ENCODE results near the gene MTERF4. TPM values are rescaled to one million over a fixed set of nuclear protein-coding genes. Genes with fewer than 3 reads are reported as not detected.

The MTERF4 gene
- total RNA-seq, 1 donor from 2014 or later, result 43.7 TPM

DNA sequence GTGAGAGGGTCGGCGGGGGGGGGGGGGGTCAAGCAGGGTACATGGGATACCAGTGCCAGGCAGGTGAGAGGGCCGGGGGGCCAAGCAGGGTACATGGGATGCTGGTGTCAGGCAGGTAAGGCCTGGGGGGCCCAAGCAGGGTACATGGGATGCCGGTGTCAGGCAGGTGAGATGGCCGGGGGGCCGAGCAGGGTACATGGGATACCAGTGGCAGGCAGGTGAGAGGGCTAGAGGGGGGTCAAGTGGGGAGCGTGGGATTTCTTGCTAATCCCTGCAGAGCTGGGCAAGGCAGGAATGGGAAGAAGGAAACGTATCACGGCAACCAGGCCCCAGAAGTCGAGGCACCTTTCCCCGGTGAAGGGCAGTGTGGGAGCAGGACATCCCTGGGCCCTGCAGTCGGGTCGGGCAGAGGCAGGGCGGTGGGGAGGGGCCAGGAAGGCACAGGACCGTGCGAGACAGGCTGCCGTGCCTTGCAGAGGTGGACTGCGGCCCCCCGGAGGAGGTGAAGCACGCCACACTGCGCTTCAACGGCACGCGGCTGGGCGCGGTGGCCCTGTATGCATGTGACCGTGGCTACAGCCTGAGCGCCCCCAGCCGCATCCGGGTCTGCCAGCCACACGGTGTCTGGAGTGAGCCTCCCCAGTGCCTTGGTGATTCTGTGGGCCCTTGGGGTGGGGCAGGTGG, 49.3 kb downstream of the MTERF4 start:
- Mint-ChIP-seq H3K4me1 (no peaks in the 10 kb centered on the region), H3K4me3 (no peak overlapping the region), H3K36me3 (ENCODE audit: low read depth) (no peaks in the 10 kb centered on the region), H3K9me3 (no peaks in the 10 kb centered on the region), H3K27ac (ENCODE audit: unreplicated experiment) (no peak overlapping the region), H3K27me3 (ENCODE audit: low read depth) (peaks cover 48% of the 10 kb centered on the region)
- no peak for DNase-seq (ENCODE audit: low read depth, low spot score)
- TF ChIP-seq, protein P1, sequence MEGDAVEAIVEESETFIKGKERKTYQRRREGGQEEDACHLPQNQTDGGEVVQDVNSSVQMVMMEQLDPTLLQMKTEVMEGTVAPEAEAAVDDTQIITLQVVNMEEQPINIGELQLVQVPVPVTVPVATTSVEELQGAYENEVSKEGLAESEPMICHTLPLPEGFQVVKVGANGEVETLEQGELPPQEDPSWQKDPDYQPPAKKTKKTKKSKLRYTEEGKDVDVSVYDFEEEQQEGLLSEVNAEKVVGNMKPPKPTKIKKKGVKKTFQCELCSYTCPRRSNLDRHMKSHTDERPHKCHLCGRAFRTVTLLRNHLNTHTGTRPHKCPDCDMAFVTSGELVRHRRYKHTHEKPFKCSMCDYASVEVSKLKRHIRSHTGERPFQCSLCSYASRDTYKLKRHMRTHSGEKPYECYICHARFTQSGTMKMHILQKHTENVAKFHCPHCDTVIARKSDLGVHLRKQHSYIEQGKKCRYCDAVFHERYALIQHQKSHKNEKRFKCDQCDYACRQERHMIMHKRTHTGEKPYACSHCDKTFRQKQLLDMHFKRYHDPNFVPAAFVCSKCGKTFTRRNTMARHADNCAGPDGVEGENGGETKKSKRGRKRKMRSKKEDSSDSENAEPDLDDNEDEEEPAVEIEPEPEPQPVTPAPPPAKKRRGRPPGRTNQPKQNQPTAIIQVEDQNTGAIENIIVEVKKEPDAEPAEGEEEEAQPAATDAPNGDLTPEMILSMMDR (conservative IDR thresholded peaks at IDR 0.05), result no peak

DNA sequence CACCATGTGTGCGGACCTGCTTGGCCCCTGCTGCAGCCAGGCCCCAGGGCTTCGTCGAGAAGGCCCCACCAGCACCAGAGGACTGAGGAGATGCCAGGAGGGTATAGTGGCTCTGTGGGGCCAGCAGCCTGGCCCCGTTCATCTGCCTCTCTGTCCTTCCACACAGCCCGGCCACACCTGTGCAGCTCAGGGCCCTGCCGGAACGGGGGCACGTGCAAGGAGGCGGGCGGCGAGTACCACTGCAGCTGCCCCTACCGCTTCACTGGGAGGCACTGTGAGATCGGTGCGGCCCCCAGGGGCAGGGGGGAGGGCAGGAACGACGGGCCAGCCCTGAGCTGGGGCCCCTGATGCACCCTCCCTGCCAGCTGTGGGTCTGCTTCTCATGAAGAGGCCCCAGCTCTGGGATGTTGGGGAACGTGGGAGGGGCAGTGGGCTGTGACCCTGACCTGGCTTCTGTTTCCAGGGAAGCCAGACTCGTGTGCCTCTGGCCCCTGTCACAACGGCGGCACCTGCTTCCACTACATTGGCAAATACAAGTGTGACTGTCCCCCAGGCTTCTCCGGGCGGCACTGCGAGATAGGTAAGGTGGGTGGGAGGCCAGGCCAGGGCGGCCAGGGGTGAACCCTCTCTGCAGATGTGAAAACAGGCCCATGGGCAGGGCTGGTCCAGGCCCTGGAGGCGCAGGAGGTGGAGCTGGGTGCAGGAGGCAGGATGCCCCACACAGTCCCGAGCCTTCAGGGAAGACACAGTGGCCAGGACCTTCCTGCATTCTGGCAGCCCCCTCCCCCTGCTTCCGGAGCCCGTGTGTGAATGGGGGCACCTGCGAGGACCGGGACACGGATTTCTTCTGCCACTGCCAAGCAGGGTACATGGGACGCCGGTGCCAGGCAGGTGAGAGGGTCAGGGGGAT, 50.3 kb downstream of the MTERF4 start:
- peaks cover 55% of the 10 kb centered on the region for H3K27me3 Mint-ChIP-seq (ENCODE audit: low read depth)
- H3K9me3 Mint-ChIP-seq, result no peaks in the 10 kb centered on the region
- H3K4me3 Mint-ChIP-seq, result no peak overlapping the region
- no peaks in the 10 kb centered on the region for H3K36me3 Mint-ChIP-seq (ENCODE audit: low read depth)
- no peak for DNase-seq (ENCODE audit: low read depth, low spot score)
- no peaks in the 10 kb centered on the region for H3K4me1 Mint-ChIP-seq
- no peak overlapping the region for H3K27ac Mint-ChIP-seq (ENCODE audit: unreplicated experiment)
- TF ChIP-seq, protein P1 (conservative IDR thresholded peaks at IDR 0.05), result no peak

DNA sequence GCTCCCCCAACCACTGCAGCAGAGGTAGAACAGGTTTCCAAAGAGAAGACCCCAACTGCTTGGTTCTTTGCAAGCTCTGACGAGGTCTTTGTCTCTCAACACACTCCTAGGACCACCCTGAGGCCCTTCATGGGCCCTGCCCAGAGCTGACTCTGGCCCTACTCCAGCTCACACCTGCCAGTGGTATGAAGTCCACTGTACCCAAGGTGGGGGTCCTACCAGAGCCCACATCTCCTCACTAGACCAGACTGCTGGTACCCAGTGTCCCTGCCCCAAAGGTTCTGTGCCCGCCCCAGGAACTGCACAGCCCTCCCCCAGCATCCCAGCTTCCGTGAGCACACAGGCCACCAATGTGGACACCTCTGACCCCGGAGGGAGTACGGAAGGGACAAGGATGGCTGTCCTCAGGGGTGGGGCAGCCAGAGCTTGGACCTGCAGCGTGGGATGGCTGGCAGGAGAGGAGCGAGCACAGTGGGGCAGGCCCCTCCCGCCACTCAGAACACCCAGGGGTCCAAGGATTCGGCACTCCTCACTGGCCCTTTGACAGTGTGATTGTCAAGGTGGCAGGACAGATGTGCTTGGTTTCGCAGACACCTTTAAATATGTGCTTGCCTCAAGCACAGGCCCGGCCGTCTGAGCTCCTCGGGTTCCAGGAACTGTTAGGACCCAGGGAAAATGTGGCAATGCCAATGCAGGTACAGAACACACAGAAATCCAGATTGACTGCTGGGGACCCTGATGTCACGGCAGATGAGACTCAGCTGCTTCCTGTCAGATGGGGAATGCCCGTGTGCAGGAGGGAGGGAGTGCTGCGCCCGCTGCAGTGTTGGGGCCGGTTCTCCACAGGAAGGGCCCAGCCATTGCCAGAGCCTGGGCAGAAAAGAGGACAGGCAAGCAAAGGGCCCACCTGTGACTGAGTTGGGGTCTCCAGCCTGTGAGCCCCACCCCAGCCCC, 51.2 kb downstream of the MTERF4 start:
- H3K36me3 Mint-ChIP-seq (ENCODE audit: low read depth), result no peaks in the 10 kb centered on the region
- peaks cover 59% of the 10 kb centered on the region for H3K27me3 Mint-ChIP-seq (ENCODE audit: low read depth)
- no peaks in the 10 kb centered on the region for H3K4me1 Mint-ChIP-seq
- TF ChIP-seq, protein P1 (conservative IDR thresholded peaks at IDR 0.05), result no peak
- DNase-seq (ENCODE audit: low read depth, low spot score), result no peak
- H3K27ac Mint-ChIP-seq (ENCODE audit: unreplicated experiment), result no peak overlapping the region
- no peak overlapping the region for H3K4me3 Mint-ChIP-seq
- peaks cover 3% of the 10 kb centered on the region for H3K9me3 Mint-ChIP-seq

DNA sequence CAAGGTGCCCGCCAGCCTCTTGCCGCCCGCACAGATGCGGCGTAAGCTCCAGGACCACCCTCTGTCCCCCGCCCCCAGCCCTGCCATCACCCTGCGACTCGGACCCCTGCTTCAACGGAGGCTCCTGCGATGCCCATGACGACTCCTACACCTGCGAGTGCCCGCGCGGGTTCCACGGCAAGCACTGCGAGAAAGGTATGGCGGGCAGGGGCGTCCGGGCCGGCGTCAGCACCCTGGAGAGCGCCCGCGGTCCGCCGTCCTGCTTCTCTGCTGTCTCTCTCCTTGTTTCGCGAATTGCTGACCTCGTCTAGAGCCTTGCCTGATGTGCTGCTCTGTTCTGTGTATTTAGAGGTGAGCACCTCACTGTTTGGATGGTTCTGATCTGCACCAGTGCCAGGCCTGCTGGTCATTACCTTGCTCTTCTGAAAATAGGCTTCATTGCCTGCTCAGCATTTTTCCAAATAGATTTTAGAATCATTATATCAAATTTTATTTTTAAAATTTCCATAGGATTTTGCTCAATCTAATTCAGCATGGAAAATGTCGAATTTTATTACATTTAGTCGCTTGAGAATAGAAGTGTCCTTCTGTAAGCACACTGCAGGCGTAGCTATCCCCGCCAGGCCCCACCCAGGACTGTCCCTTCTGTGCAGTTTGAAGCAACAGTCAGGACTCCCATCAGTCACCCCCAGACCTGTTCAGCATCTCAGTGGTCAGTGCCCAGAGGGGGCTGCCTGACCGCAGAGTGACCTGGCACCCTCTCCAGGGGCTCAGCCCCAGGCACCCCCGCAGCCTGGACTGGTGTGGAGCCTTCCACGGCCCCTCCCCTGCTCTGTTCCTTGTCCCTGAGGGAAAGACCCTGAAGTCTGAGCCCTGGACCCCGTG, 52.1 kb downstream of the MTERF4 start:
- H3K4me3 Mint-ChIP-seq, result no peak overlapping the region
- no peaks in the 10 kb centered on the region for H3K4me1 Mint-ChIP-seq
- peaks cover 59% of the 10 kb centered on the region for H3K27me3 Mint-ChIP-seq (ENCODE audit: low read depth)
- peak; percentile 37 for DNase-seq (ENCODE audit: low read depth, low spot score)
- TF ChIP-seq, protein P1 (conservative IDR thresholded peaks at IDR 0.05), result no peak
- no peaks in the 10 kb centered on the region for H3K36me3 Mint-ChIP-seq (ENCODE audit: low read depth)
- H3K9me3 Mint-ChIP-seq, result peaks cover 5% of the 10 kb centered on the region
- no peak overlapping the region for H3K27ac Mint-ChIP-seq (ENCODE audit: unreplicated experiment)

Data from neural crest cell (in vitro differentiated cells).